ENCODE data around the gene GNAO1.

- TF ChIP-seq POLR2AphosphoS5 (IDR thresholded peaks at IDR 0.05) (no peak), CTCF (IDR thresholded peaks at IDR 0.05; ENCODE audit: poor library complexity, severe bottlenecking) (no peak), EP300 (conservative IDR thresholded peaks at IDR 0.05; ENCODE audit: poor library complexity, severe bottlenecking) (no peak), EZH2 (IDR thresholded peaks at IDR 0.05; ENCODE audit: borderline replicate concordance, insufficient read depth, low read length, poor library complexity, severe bottlenecking) (no peak), TAF1 (IDR thresholded peaks at IDR 0.05; ENCODE audit: low read depth) (no peak), RAD21 (conservative IDR thresholded peaks at IDR 0.05) (no peak), MXI1 (conservative IDR thresholded peaks at IDR 0.05; ENCODE audit: poor library complexity, severe bottlenecking) (no peak), SMC3 (conservative IDR thresholded peaks at IDR 0.05; ENCODE audit: poor library complexity) (no peak), REST (IDR thresholded peaks at IDR 0.05; ENCODE audit: borderline replicate concordance) (no peak)
These were observed 81.2 kb downstream of the GNAO1 start for GRCh38 chr16:56272583-56272894.
